T-cell (primary cell): ENCODE data around the gene TVP23A. TPM values are rescaled to one million over a fixed set of nuclear protein-coding genes. Genes with fewer than 3 reads are reported as not detected.

Experiments
- ATAC-seq, 4 experiments: fragments of 200-7000 bp in 3 of 4; fragments of 150-1000 bp in 1 of 4; cut with Tn5 transposase; replicated peaks in 1 of 4; 1 replicate in 3 of 4; 2 replicates in 1 of 4; pipeline ENCODE4 v1.10.0; 2021; ENCODE audit warnings: moderate library complexity in 3 of 4, mild to moderate bottlenecking in 2 of 4, moderate number of reproducible peaks in 1 of 4
- CTCF ChIA-PET, 2 donors: fragments of 300-600 bp; sonication (Branson Sonifier 250); formaldehyde crosslinking; loops; one replicate each; lab custom pipeline; 2022; ENCODE audit warnings: antibody characterized with exemption in 2 of 2; lab: Charles Lee
- POLR2A ChIA-PET, 2 donors: fragments of 300-600 bp; sonication (Branson Sonifier 250); formaldehyde crosslinking; loops; one replicate each; lab custom pipeline; 2022; ENCODE audit warnings: antibody characterized with exemption in 2 of 2; lab: Charles Lee
- DNase-seq, 35 experiments: peaks; one replicate each; pipeline versions ENCODE4 v3.0.0 to v3.0.0-alpha.2; 2013 to 2023
- H3K27ac ChIP-seq: one replicate; pipeline ENCODE4 v1.5.1; 2013; ENCODE audit warnings: low read length
- H3K27me3 ChIP-seq, 2 experiments: replicated peaks in 1 of 2; 1 replicate in 1 of 2; 2 replicates in 1 of 2; pipeline versions ENCODE4 v1.6.1 to v1.7.0; 2013; ENCODE audit warnings: low read length in 1 of 2, mixed read lengths in 1 of 2; ENCODE audit not compliant: control insufficient read depth in 2 of 2, insufficient read depth in 2 of 2; ENCODE audit errors: extremely low read depth in 1 of 2
- H3K36me3 ChIP-seq, 2 donors: 1 replicate in 1 of 2; 2 replicates in 1 of 2; pipeline versions ENCODE4 v1.6.1 to v1.7.0; 2013; ENCODE audit warnings: low read length in 1 of 2; ENCODE audit not compliant: control insufficient read depth in 2 of 2, insufficient read depth in 1 of 2; ENCODE audit errors: extremely low read depth in 1 of 2
- H3K4me1 ChIP-seq, 2 experiments: 1 replicate in 1 of 2; 2 replicates in 1 of 2; pipeline versions ENCODE4 v1.6.1 to v1.7.0; 2013; ENCODE audit warnings: low read length in 2 of 2, mixed read lengths in 1 of 2; ENCODE audit not compliant: insufficient read depth in 2 of 2, control insufficient read depth in 1 of 2; ENCODE audit errors: extremely low read depth in 1 of 2
- H3K4me3 ChIP-seq, 2 donors: 1 replicate in 1 of 2; 2 replicates in 1 of 2; pipeline versions ENCODE4 v1.5.1 to v1.7.0; 2013; ENCODE audit warnings: mild to moderate bottlenecking in 2 of 2, low read length in 1 of 2, moderate library complexity in 1 of 2; ENCODE audit not compliant: control insufficient read depth in 1 of 2; ENCODE audit errors: extremely low read depth in 1 of 2
- H3K9me3 ChIP-seq: 2 replicates; pipeline ENCODE4 v1.7.0; 2013
- H3K27ac Mint-ChIP-seq, 2 donors: one replicate each; pipeline ENCODE4 v1.8.0; 2020 to 2021; ENCODE audit warnings: mild to moderate bottlenecking in 2 of 2, mixed read lengths in 2 of 2
- H3K27me3 Mint-ChIP-seq, 2 donors: one replicate each; pipeline ENCODE4 v1.8.0; 2021 to 2022; ENCODE audit warnings: mixed read lengths in 2 of 2
- H3K36me3 Mint-ChIP-seq: one replicate; pipeline ENCODE4 v1.8.0; 2021; ENCODE audit warnings: mixed read lengths
- H3K4me1 Mint-ChIP-seq, 3 donors: one replicate each; pipeline ENCODE4 v1.8.0; 2020 to 2022; ENCODE audit warnings: mixed read lengths in 3 of 3, mild to moderate bottlenecking in 1 of 3
- H3K4me3 Mint-ChIP-seq, 3 donors: one replicate each; pipeline ENCODE4 v1.8.0; 2020 to 2022; ENCODE audit warnings: mild to moderate bottlenecking in 3 of 3, mixed read lengths in 3 of 3, moderate library complexity in 3 of 3
- H3K9me3 Mint-ChIP-seq, 3 donors: one replicate each; pipeline ENCODE4 v1.8.0; 2020 to 2022; ENCODE audit warnings: mixed read lengths in 3 of 3
- WGBS: methylation state at CpG from one replicate; pipeline ENCODE4 v1.1.5; 2013; ENCODE audit warnings: missing lambda C conversion rate; ENCODE audit not compliant: insufficient coverage; 5-methylcytosine and 5-hydroxymethylcytosine counted together
- total RNA-seq, 35 experiments: library from RNA in 6 of 35; stranded (reverse) in 6 of 35; fragments of 120-200 nt in 1 of 35; gene quantifications; one replicate each; pipeline versions ENCODE4 v1.2.1 to v1.2.4 and lab custom pipeline; 2013 to 2026

The TVP23A gene
- total RNA-seq, 5 donors from 2014 or later (not counting 1 experiment from before 2014, with no cell fraction given) = 0.13 to 0.50 TPM; not detected in 3

- ATAC-seq = no peak
- Histone ChIP-seq H3K27ac (no peak overlapping the region), H3K36me3 (no peaks in the 10 kb centered on the region), H3K9me3 (no peaks in the 10 kb centered on the region), H3K27me3 (no peaks in the 10 kb centered on the region), H3K4me3 (no peak overlapping the region), H3K4me1 (peaks cover 2 to 23% of the 10 kb centered on the region in 2 experiments)
- Mint-ChIP-seq H3K4me3 (no peak overlapping the region), H3K36me3 (no peaks in the 10 kb centered on the region), H3K27me3 (no peaks in the 10 kb centered on the region), H3K27ac (peak overlapping the region in 1 of 2 donors; percentile 28), H3K9me3 (peaks cover 0 to under 1% (median 0%) of the 10 kb centered on the region in 3 donors), H3K4me1 (peaks cover 17 to 31% (median 17%) of the 10 kb centered on the region in 3 donors)
- CTCF ChIA-PET = interaction anchor here (0.7 to 3.8 kb wide), 6 partner anchors 9 to 762 kb away, joined by 3 to 56 read pairs (median 6); no protein-coding TSS in a partner anchor
- WGBS = 49% methylated on average over 7 of the region's 12 CpGs
- peak in 1 of 35 experiments; percentile 28 for DNase-seq
- POLR2A ChIA-PET = interaction anchor here in 1 of 2 donors (0.6 kb wide), 1 partner anchor 349 kb away, joined by 4 read pairs; no protein-coding TSS in a partner anchor
Observed at GRCh38 chr16:10738231-10739077, 80.1 kb downstream of the TVP23A start.

- Histone ChIP-seq H3K4me1 (peaks cover 0 to 19% of the 10 kb centered on the region in 2 experiments), H3K27me3 (no peaks in the 10 kb centered on the region), H3K9me3 (no peaks in the 10 kb centered on the region), H3K27ac (peak overlapping the region; percentile 49), H3K36me3 (no peaks in the 10 kb centered on the region), H3K4me3 (peak overlapping the region in 1 of 2 donors; percentile 25)
- peak overlapping the region; percentile 86 to 87 for H3K27ac Mint-ChIP-seq
- no peaks in the 10 kb centered on the region for H3K36me3 Mint-ChIP-seq
- 0% methylated on average over 3 of the region's 12 CpGs for WGBS
- peaks cover 10 to 26% (median 12%) of the 10 kb centered on the region in 3 donors for H3K4me1 Mint-ChIP-seq
- CTCF ChIA-PET = interaction anchor here (0.5 to 3.8 kb wide), 15 partner anchors 11 to 1969 kb away, joined by 3 to 56 read pairs (median 4); no protein-coding TSS in a partner anchor
- ATAC-seq (peak; percentile 77 to 85 (median 82)), DNase-seq (peak; percentile 31 to 88 (median 62))
- POLR2A ChIA-PET = interaction anchor here in 1 of 2 donors (0.6 kb wide), 1 partner anchor 222 kb away, joined by 3 read pairs; no protein-coding TSS in a partner anchor
- peaks cover 0 to 4% (median 3%) of the 10 kb centered on the region in 3 donors for H3K9me3 Mint-ChIP-seq
- no peaks in the 10 kb centered on the region for H3K27me3 Mint-ChIP-seq
- peak overlapping the region; percentile 23 to 72 (median 57) for H3K4me3 Mint-ChIP-seq
Observed at GRCh38 chr16:10737068-10737625, 81.4 kb downstream of the TVP23A start.

GRCh38 chr16:10731790-10732189 lies 86.8 kb downstream of the TVP23A start:
- Histone ChIP-seq H3K9me3 (no peaks in the 10 kb centered on the region), H3K36me3 (no peaks in the 10 kb centered on the region), H3K27me3 (no peaks in the 10 kb centered on the region), H3K4me1 (no peaks in the 10 kb centered on the region), H3K4me3 (no peak overlapping the region), H3K27ac (no peak overlapping the region)
- no peaks in the 10 kb centered on the region for H3K36me3 Mint-ChIP-seq
- no peaks in the 10 kb centered on the region for H3K4me1 Mint-ChIP-seq
- ChIA-PET POLR2A (no interaction called here), CTCF (interaction anchor here (0.6 to 1.5 kb wide), 4 partner anchors 12 to 314 kb away, joined by 3 to 4 read pairs (median 4); partner anchors contain the start of gene NUBP1 (in 1 of the 2))
- no peak overlapping the region for H3K27ac Mint-ChIP-seq
- H3K9me3 Mint-ChIP-seq = peaks cover 0 to 4% (median 3%) of the 10 kb centered on the region in 3 donors
- H3K27me3 Mint-ChIP-seq = no peaks in the 10 kb centered on the region
- 80% methylated on average over 2 of the region's 7 CpGs for WGBS
- no peak overlapping the region for H3K4me3 Mint-ChIP-seq
- DNase-seq (no peak), ATAC-seq (no peak)

- Histone ChIP-seq H3K9me3 (no peaks in the 10 kb centered on the region), H3K36me3 (no peaks in the 10 kb centered on the region), H3K27me3 (peaks cover 0 to 7% of the 10 kb centered on the region in 2 experiments), H3K4me3 (no peak overlapping the region), H3K4me1 (no peaks in the 10 kb centered on the region), H3K27ac (no peak overlapping the region)
- Mint-ChIP-seq H3K27ac (no peak overlapping the region), H3K36me3 (no peaks in the 10 kb centered on the region), H3K4me3 (no peak overlapping the region), H3K4me1 (no peaks in the 10 kb centered on the region), H3K27me3 (peaks cover 0 to 3% of the 10 kb centered on the region in 2 donors), H3K9me3 (peaks cover 0 to 4% (median 3%) of the 10 kb centered on the region in 3 donors)
- POLR2A ChIA-PET = no interaction called here
- DNase-seq (no peak), ATAC-seq (no peak)
- WGBS = 74% methylated on average over 10 of the region's 19 CpGs
- CTCF ChIA-PET = no interaction called here
Observed at GRCh38 chr16:10729104-10730048, 89.2 kb downstream of the TVP23A start.

- Mint-ChIP-seq H3K36me3 (no peaks in the 10 kb centered on the region), H3K27me3 (peaks cover 0 to 3% of the 10 kb centered on the region in 2 donors), H3K4me3 (no peak overlapping the region), H3K4me1 (no peaks in the 10 kb centered on the region), H3K9me3 (peaks cover 0 to 2% (median 2%) of the 10 kb centered on the region in 3 donors), H3K27ac (no peak overlapping the region)
- no peak for DNase-seq
- Histone ChIP-seq H3K36me3 (no peaks in the 10 kb centered on the region), H3K4me3 (no peak overlapping the region), H3K4me1 (no peaks in the 10 kb centered on the region), H3K9me3 (no peaks in the 10 kb centered on the region), H3K27ac (no peak overlapping the region), H3K27me3 (peaks cover 0 to 7% of the 10 kb centered on the region in 2 experiments)
- WGBS = 78% methylated on average over 16 of the region's 16 CpGs
- POLR2A ChIA-PET = no interaction called here
- ATAC-seq = no peak
- CTCF ChIA-PET = no interaction called here
Observed at GRCh38 chr16:10728003-10728887, 90.3 kb downstream of the TVP23A start.
